ENCODE data around the gene METRNL.

METRNL gene

GRCh38 chr17:83071365-83071764 is 8.0 kb upstream of the METRNL start:
- Histone ChIP-seq H3K4me2 (ENCODE audit: low read length) (no peak overlapping the region), H4K20me1 (ENCODE audit: insufficient read depth, low read length) (no peaks in the 10 kb centered on the region), H2AFZ (ENCODE audit: low read length) (no peak overlapping the region), H3K36me3 (ENCODE audit: insufficient read depth, low read length) (no peaks in the 10 kb centered on the region), H3K27me3 (ENCODE audit: insufficient read depth, low read length) (peaks cover 8% of the 10 kb centered on the region), H3K79me2 (ENCODE audit: insufficient read depth, low read length) (no peaks in the 10 kb centered on the region), H3K9ac (ENCODE audit: low read length) (no peak overlapping the region), H3K4me3 (ENCODE audit: low read depth, low read length, poor library complexity, severe bottlenecking) (no peak overlapping the region), H3K27ac (ENCODE audit: low read depth, low read length, poor library complexity, severe bottlenecking) (no peak overlapping the region), H3K9me2 (ENCODE audit: low read depth, low read length) (no peaks in the 10 kb centered on the region), H3K9me3 (ENCODE audit: low read length) (no peaks in the 10 kb centered on the region), H3K4me1 (ENCODE audit: insufficient read depth, low read length, severe bottlenecking) (no peaks in the 10 kb centered on the region), H3F3A (ENCODE audit: insufficient read depth, low read length) (no peaks in the 10 kb centered on the region)
- TF ChIP-seq EZH2 (IDR thresholded peaks at IDR 0.05; ENCODE audit: borderline replicate concordance, low read length) (no peak), CTCF (IDR thresholded peaks at IDR 0.05; ENCODE audit: low read length) (no peak)

- no peak overlapping the region for H2AFZ ChIP-seq (ENCODE audit: low read length)
- H3K9me2 ChIP-seq (ENCODE audit: low read depth, low read length) = no peaks in the 10 kb centered on the region
- H3K79me2 ChIP-seq (ENCODE audit: insufficient read depth, low read length) = no peaks in the 10 kb centered on the region
- H3K4me2 ChIP-seq (ENCODE audit: low read length) = no peak overlapping the region
- no peaks in the 10 kb centered on the region for H3K36me3 ChIP-seq (ENCODE audit: insufficient read depth, low read length)
- no peaks in the 10 kb centered on the region for H3K4me1 ChIP-seq (ENCODE audit: insufficient read depth, low read length, severe bottlenecking)
- no peak for TF ChIP-seq CTCF (IDR thresholded peaks at IDR 0.05; ENCODE audit: low read length)
- TF ChIP-seq EZH2 (IDR thresholded peaks at IDR 0.05; ENCODE audit: borderline replicate concordance, low read length) = no peak
- no peak overlapping the region for H3K4me3 ChIP-seq (ENCODE audit: low read depth, low read length, poor library complexity, severe bottlenecking)
- no peak overlapping the region for H3K9ac ChIP-seq (ENCODE audit: low read length)
- H3K27ac ChIP-seq (ENCODE audit: low read depth, low read length, poor library complexity, severe bottlenecking) = no peak overlapping the region
- peaks cover 8% of the 10 kb centered on the region for H3K27me3 ChIP-seq (ENCODE audit: insufficient read depth, low read length)
- no peaks in the 10 kb centered on the region for H4K20me1 ChIP-seq (ENCODE audit: insufficient read depth, low read length)
- no peaks in the 10 kb centered on the region for H3F3A ChIP-seq (ENCODE audit: insufficient read depth, low read length)
- H3K9me3 ChIP-seq (ENCODE audit: low read length) = no peaks in the 10 kb centered on the region
Measured at GRCh38 chr17:83071966-83072562, 7.3 kb upstream of the METRNL start.

- H3K9ac ChIP-seq (ENCODE audit: low read length) = no peak overlapping the region
Measured at GRCh38 chr17:83072600-83073358, 6.6 kb upstream of the METRNL start.

More at GRCh38 chr17:83072600-83073358, 6.6 kb upstream of the METRNL start:
- Histone ChIP-seq H2AFZ (ENCODE audit: low read length) (no peak overlapping the region), H3K27me3 (ENCODE audit: insufficient read depth, low read length) (peaks cover 3% of the 10 kb centered on the region; the same call in 1 of the 2 replicates), H3K27ac (ENCODE audit: low read depth, low read length, poor library complexity, severe bottlenecking) (no peak overlapping the region), H3F3A (ENCODE audit: insufficient read depth, low read length) (no peaks in the 10 kb centered on the region), H3K9me2 (ENCODE audit: low read depth, low read length) (no peaks in the 10 kb centered on the region), H3K4me3 (ENCODE audit: low read depth, low read length, poor library complexity, severe bottlenecking) (no peak overlapping the region), H3K79me2 (ENCODE audit: insufficient read depth, low read length) (no peaks in the 10 kb centered on the region), H4K20me1 (ENCODE audit: insufficient read depth, low read length) (no peaks in the 10 kb centered on the region), H3K4me1 (ENCODE audit: insufficient read depth, low read length, severe bottlenecking) (no peaks in the 10 kb centered on the region), H3K9me3 (ENCODE audit: low read length) (no peaks in the 10 kb centered on the region), H3K4me2 (ENCODE audit: low read length) (no peak overlapping the region), H3K36me3 (ENCODE audit: insufficient read depth, low read length) (no peaks in the 10 kb centered on the region)
- TF ChIP-seq CTCF (IDR thresholded peaks at IDR 0.05; ENCODE audit: low read length) (no peak), EZH2 (IDR thresholded peaks at IDR 0.05; ENCODE audit: borderline replicate concordance, low read length) (no peak)

All from OCI-LY1 (cell line).